Astrocyte of the hippocampus (primary cell): ENCODE measurements around the gene CEMIP.

Source experiments
- DNase-seq: peaks from one replicate; pipeline ENCODE4 v3.0.0; 2011; ENCODE audit warnings: low read depth, low spot score

CEMIP gene

GRCh38 chr15:80850941-80851451 is 71.8 kb downstream of the CEMIP start:
- DNase-seq, result peak; percentile 59

- DNase-seq, result no peak
These were observed 73.5 kb downstream of the CEMIP start for GRCh38 chr15:80852676-80853075.

- DNase-seq, result peak; percentile 67
These were observed 74.9 kb downstream of the CEMIP start for GRCh38 chr15:80854104-80854503.

- DNase-seq, result no peak
These were observed 76.0 kb downstream of the CEMIP start for GRCh38 chr15:80855206-80855605.

- no peak for DNase-seq
These were observed 77.2 kb downstream of the CEMIP start for GRCh38 chr15:80856400-80856799.

- DNase-seq, result peak; percentile 81
These were observed 77.7 kb downstream of the CEMIP start for GRCh38 chr15:80856809-80857377.

- DNase-seq, result no peak
These were observed 82.6 kb downstream of the CEMIP start for GRCh38 chr15:80861731-80862170.

- no peak for DNase-seq
These were observed 85.5 kb downstream of the CEMIP start for GRCh38 chr15:80864666-80865065.

GRCh38 chr15:80866936-80867335 is 87.8 kb downstream of the CEMIP start:
- no peak for DNase-seq

GRCh38 chr15:80870366-80870765 is 91.2 kb downstream of the CEMIP start:
- DNase-seq, result no peak

- no peak for DNase-seq
These were observed 91.7 kb downstream of the CEMIP start for GRCh38 chr15:80870893-80871292.

- DNase-seq, result no peak
These were observed 92.7 kb downstream of the CEMIP start for GRCh38 chr15:80871858-80872257.

GRCh38 chr15:80873366-80873952 is 94.3 kb downstream of the CEMIP start:
- no peak for DNase-seq

- DNase-seq, result peak; percentile 42
These were observed 96.6 kb downstream of the CEMIP start for GRCh38 chr15:80875568-80876347.

- no peak for DNase-seq
These were observed 97.1 kb downstream of the CEMIP start for GRCh38 chr15:80876348-80876674.

GRCh38 chr15:80878242-80878866 is 99.2 kb downstream of the CEMIP start:
- no peak for DNase-seq

- no peak for DNase-seq
These were observed 99.7 kb downstream of the CEMIP start for GRCh38 chr15:80878867-80879250.

GRCh38 chr15:80880086-80880485 is 100.9 kb downstream of the CEMIP start:
- no peak for DNase-seq

GRCh38 chr15:80883641-80884040 is 104.5 kb downstream of the CEMIP start:
- DNase-seq, result no peak

GRCh38 chr15:80885016-80885579 is 105.9 kb downstream of the CEMIP start:
- DNase-seq, result no peak

- DNase-seq, result no peak
These were observed 108.0 kb downstream of the CEMIP start for GRCh38 chr15:80887148-80887547.

- DNase-seq, result no peak
These were observed 109.7 kb downstream of the CEMIP start for GRCh38 chr15:80888846-80889245.
